ENCODE results near the gene PHF11. TPM values are rescaled to one million over a fixed set of nuclear protein-coding genes. Genes with fewer than 3 reads are reported as not detected.

The PHF11 gene
- polyA plus RNA-seq, 1 donor (not counting 4 experiments of a cell fraction or from before 2014, with no cell fraction given), result 32.9 TPM

DNA sequence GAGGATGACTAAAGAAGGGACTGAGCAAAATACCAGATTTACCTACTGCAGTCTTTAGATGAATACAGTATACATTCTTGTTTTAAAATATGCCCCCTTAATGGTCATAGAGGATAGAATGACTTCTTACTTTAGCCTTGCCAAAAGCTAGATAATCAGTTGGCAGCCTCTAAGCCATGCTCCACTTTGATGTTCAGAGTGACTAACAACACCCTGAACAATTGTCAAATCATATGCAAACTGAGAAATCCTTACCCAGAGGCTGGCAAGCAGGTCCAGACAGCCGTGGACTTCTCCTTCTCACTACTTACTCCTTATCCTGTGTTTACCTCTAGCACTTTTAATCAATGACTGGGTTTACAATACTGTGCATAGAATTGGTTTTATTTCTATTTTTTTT is 23.6 kb upstream of the PHF11 start:
- Histone ChIP-seq H3K9me1 (ENCODE audit: control insufficient read depth, extremely low read depth, insufficient read depth, low read length) (no peaks in the 10 kb centered on the region), H3K4me1 (ENCODE audit: control insufficient read depth, extremely low read depth, insufficient read depth, low read length) (no peaks in the 10 kb centered on the region), H3K27me3 (ENCODE audit: control insufficient read depth, extremely low read depth, insufficient read depth, low read length) (no peaks in the 10 kb centered on the region), H3K4me2 (ENCODE audit: control insufficient read depth, extremely low read depth, insufficient read depth, low read depth, low read length) (no peak overlapping the region), H3K9me3 (ENCODE audit: control insufficient read depth, low read depth, low read length) (no peaks in the 10 kb centered on the region), H2AFZ (ENCODE audit: control insufficient read depth, low read length) (no peak overlapping the region), H3K9ac (ENCODE audit: control insufficient read depth, extremely low read depth, insufficient read depth, low read length) (no peak overlapping the region), H3K4me3 (ENCODE audit: control insufficient read depth in 2 of 3, extremely low read depth in 1 of 3, insufficient read depth in 2 of 3, low read depth in 1 of 3, low read length in 3 of 3) (no peak overlapping the region), H3K27ac (ENCODE audit: control insufficient read depth, insufficient read depth, low read length) (no peak overlapping the region), H3K79me2 (ENCODE audit: control insufficient read depth, insufficient read depth, low read length) (no peaks in the 10 kb centered on the region), H3K36me3 (ENCODE audit: control insufficient read depth in 2 of 2, extremely low read depth in 1 of 2, insufficient read depth in 2 of 2, low read length in 2 of 2) (peaks cover 0 to under 1% of the 10 kb centered on the region in 2 experiments), H4K20me1 (ENCODE audit: control insufficient read depth, extremely low read depth, insufficient read depth, low read length) (no peaks in the 10 kb centered on the region)
- DNase-seq (ENCODE audit: low read depth, low spot score) (no peak), FAIRE-seq (no peak)
- dilution Hi-C loops (cut with MboI; ENCODE audit: extremely low pct_ligation_motif_present, low sequenced_read_pairs), result no loop called here
- TF ChIP-seq, protein P1, sequence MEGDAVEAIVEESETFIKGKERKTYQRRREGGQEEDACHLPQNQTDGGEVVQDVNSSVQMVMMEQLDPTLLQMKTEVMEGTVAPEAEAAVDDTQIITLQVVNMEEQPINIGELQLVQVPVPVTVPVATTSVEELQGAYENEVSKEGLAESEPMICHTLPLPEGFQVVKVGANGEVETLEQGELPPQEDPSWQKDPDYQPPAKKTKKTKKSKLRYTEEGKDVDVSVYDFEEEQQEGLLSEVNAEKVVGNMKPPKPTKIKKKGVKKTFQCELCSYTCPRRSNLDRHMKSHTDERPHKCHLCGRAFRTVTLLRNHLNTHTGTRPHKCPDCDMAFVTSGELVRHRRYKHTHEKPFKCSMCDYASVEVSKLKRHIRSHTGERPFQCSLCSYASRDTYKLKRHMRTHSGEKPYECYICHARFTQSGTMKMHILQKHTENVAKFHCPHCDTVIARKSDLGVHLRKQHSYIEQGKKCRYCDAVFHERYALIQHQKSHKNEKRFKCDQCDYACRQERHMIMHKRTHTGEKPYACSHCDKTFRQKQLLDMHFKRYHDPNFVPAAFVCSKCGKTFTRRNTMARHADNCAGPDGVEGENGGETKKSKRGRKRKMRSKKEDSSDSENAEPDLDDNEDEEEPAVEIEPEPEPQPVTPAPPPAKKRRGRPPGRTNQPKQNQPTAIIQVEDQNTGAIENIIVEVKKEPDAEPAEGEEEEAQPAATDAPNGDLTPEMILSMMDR (optimal IDR thresholded peaks at IDR 0.05 in 1 of 3, IDR thresholded peaks at IDR 0.05 in 1 of 3, conservative IDR thresholded peaks at IDR 0.05 in 1 of 3; ENCODE audit: extremely low read depth in 1 of 3, insufficient read depth in 2 of 3, low read length in 3 of 3), result no peak
- TF ChIP-seq EZH2 (IDR thresholded peaks at IDR 0.05; ENCODE audit: low read length), result no peak

DNA sequence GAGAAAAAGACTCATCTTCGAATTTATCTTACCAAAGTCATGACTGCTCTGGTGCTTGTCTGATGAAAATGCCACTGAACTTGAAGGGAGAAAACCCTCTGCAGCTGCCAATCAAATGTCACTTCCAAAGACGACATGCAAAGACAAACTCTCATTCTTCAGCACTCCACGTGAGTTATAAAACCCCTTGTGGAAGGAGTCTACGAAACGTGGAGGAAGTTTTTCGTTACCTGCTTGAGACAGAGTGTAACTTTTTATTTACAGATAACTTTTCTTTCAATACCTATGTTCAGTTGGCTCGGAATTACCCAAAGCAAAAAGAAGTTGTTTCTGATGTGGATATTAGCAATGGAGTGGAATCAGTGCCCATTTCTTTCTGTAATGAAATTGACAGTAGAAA is 19.2 kb upstream of the PHF11 start:
- H3K9me3 ChIP-seq (ENCODE audit: control insufficient read depth, low read depth, low read length), result no peaks in the 10 kb centered on the region
- H2AFZ ChIP-seq (ENCODE audit: control insufficient read depth, low read length), result no peak overlapping the region
- no peak overlapping the region for H3K4me3 ChIP-seq (ENCODE audit: control insufficient read depth in 2 of 3, extremely low read depth in 1 of 3, insufficient read depth in 2 of 3, low read depth in 1 of 3, low read length in 3 of 3)
- H3K36me3 ChIP-seq (ENCODE audit: control insufficient read depth in 2 of 2, extremely low read depth in 1 of 2, insufficient read depth in 2 of 2, low read length in 2 of 2), result peaks cover 0 to 3% of the 10 kb centered on the region in 2 experiments
- no peaks in the 10 kb centered on the region for H3K27me3 ChIP-seq (ENCODE audit: control insufficient read depth, extremely low read depth, insufficient read depth, low read length)
- H3K27ac ChIP-seq (ENCODE audit: control insufficient read depth, insufficient read depth, low read length), result no peak overlapping the region
- dilution Hi-C loops (cut with MboI; ENCODE audit: extremely low pct_ligation_motif_present, low sequenced_read_pairs), result no loop called here
- no peaks in the 10 kb centered on the region for H4K20me1 ChIP-seq (ENCODE audit: control insufficient read depth, extremely low read depth, insufficient read depth, low read length)
- FAIRE-seq (no peak), DNase-seq (ENCODE audit: low read depth, low spot score) (no peak)
- H3K4me2 ChIP-seq (ENCODE audit: control insufficient read depth, extremely low read depth, insufficient read depth, low read depth, low read length), result no peak overlapping the region
- no peaks in the 10 kb centered on the region for H3K79me2 ChIP-seq (ENCODE audit: control insufficient read depth, insufficient read depth, low read length)
- no peak for TF ChIP-seq EZH2 (IDR thresholded peaks at IDR 0.05; ENCODE audit: low read length)
- TF ChIP-seq, protein P1 (optimal IDR thresholded peaks at IDR 0.05 in 1 of 3, IDR thresholded peaks at IDR 0.05 in 1 of 3, conservative IDR thresholded peaks at IDR 0.05 in 1 of 3; ENCODE audit: extremely low read depth in 1 of 3, insufficient read depth in 2 of 3, low read length in 3 of 3), result no peak
- H3K4me1 ChIP-seq (ENCODE audit: control insufficient read depth, extremely low read depth, insufficient read depth, low read length), result peaks cover 2% of the 10 kb centered on the region
- H3K9me1 ChIP-seq (ENCODE audit: control insufficient read depth, extremely low read depth, insufficient read depth, low read length), result no peaks in the 10 kb centered on the region
- no peak overlapping the region for H3K9ac ChIP-seq (ENCODE audit: control insufficient read depth, extremely low read depth, insufficient read depth, low read length)
